ENCODE results near the gene SLCO3A1.

Gene SLCO3A1

GRCh38 chr15:91853511-91853947 lies at the start of gene SLCO3A1:
TSS of gene SLCO3A1 (plus strand) at chr15:91853708.
- peak; percentile 52 for DNase-seq (ENCODE audit: low read depth)

- DNase-seq (ENCODE audit: low read depth) = no peak
Observed at GRCh38 chr15:91807122-91807521, 46.4 kb upstream of the SLCO3A1 start.

- no peak for DNase-seq (ENCODE audit: low read depth)
Observed at GRCh38 chr15:91813924-91814323, 39.6 kb upstream of the SLCO3A1 start.

- no peak for DNase-seq (ENCODE audit: low read depth)
Observed at GRCh38 chr15:91816942-91817341, 36.6 kb upstream of the SLCO3A1 start.

- no peak for DNase-seq (ENCODE audit: low read depth)
Observed at GRCh38 chr15:91821458-91821857, 32.0 kb upstream of the SLCO3A1 start.

- no peak for DNase-seq (ENCODE audit: low read depth)
Observed at GRCh38 chr15:91824256-91824655, 29.3 kb upstream of the SLCO3A1 start.

GRCh38 chr15:91826443-91826842 lies 27.1 kb upstream of the SLCO3A1 start:
- DNase-seq (ENCODE audit: low read depth) = no peak

GRCh38 chr15:91833056-91833455 lies 20.5 kb upstream of the SLCO3A1 start:
- DNase-seq (ENCODE audit: low read depth) = no peak

- no peak for DNase-seq (ENCODE audit: low read depth)
Observed at GRCh38 chr15:91839867-91840266, 13.6 kb upstream of the SLCO3A1 start.

- no peak for DNase-seq (ENCODE audit: low read depth)
Observed at GRCh38 chr15:91841861-91842260, 11.6 kb upstream of the SLCO3A1 start.

GRCh38 chr15:91844341-91844740 lies 9.2 kb upstream of the SLCO3A1 start:
- DNase-seq (ENCODE audit: low read depth) = no peak

- DNase-seq (ENCODE audit: low read depth) = no peak
Observed at GRCh38 chr15:91844928-91845327, 8.6 kb upstream of the SLCO3A1 start.

GRCh38 chr15:91845720-91846119 lies 7.8 kb upstream of the SLCO3A1 start:
- DNase-seq (ENCODE audit: low read depth) = no peak

GRCh38 chr15:91849180-91849579 lies 4.3 kb upstream of the SLCO3A1 start:
- no peak for DNase-seq (ENCODE audit: low read depth)

GRCh38 chr15:91849749-91850161 lies 3.8 kb upstream of the SLCO3A1 start:
- no peak for DNase-seq (ENCODE audit: low read depth)

- peak; percentile 54 for DNase-seq (ENCODE audit: low read depth)
Observed at GRCh38 chr15:91852741-91853510, 582 bp upstream of the SLCO3A1 start.

GRCh38 chr15:91853948-91854638 lies 585 bp downstream of the SLCO3A1 start:
- DNase-seq (ENCODE audit: low read depth) = peak; percentile 30

- DNase-seq (ENCODE audit: low read depth) = no peak
Observed at GRCh38 chr15:91854639-91854990, 1.1 kb downstream of the SLCO3A1 start.

- no peak for DNase-seq (ENCODE audit: low read depth)
Observed at GRCh38 chr15:91855241-91855640, 1.7 kb downstream of the SLCO3A1 start.

- no peak for DNase-seq (ENCODE audit: low read depth)
Observed at GRCh38 chr15:91855684-91856489, 2.4 kb downstream of the SLCO3A1 start.

GRCh38 chr15:91857224-91857585 lies 3.7 kb downstream of the SLCO3A1 start:
- DNase-seq (ENCODE audit: low read depth) = no peak

- DNase-seq (ENCODE audit: low read depth) = no peak
Observed at GRCh38 chr15:91857772-91858171, 4.3 kb downstream of the SLCO3A1 start.

- no peak for DNase-seq (ENCODE audit: low read depth)
Observed at GRCh38 chr15:91860498-91860897, 7.0 kb downstream of the SLCO3A1 start.
